Measurements from ENCODE around the gene CNFN. TPM values are rescaled to one million over a fixed set of nuclear protein-coding genes. Genes with fewer than 3 reads are reported as not detected.

CNFN gene
- total and polyA plus RNA-seq, 8 donors: 2.0 to 395 (median 5.1) TPM; not detected in 4

GRCh38 chr19:42351079-42351735, 38.9 kb downstream of the CNFN start:
- TF ChIP-seq CTCF (IDR thresholded peaks at IDR 0.05): no peak
- TF ChIP-seq POLR2A (IDR thresholded peaks at IDR 0.05): no peak
- TF ChIP-seq POLR2AphosphoS5 (IDR thresholded peaks at IDR 0.05): no peak
- no peak for TF ChIP-seq EP300 (IDR thresholded peaks at IDR 0.05)
- Histone ChIP-seq H3K27me3 (no peaks in the 10 kb centered on the region), H3K36me3 (peaks cover 7 to 90% (median 84%) of the 10 kb centered on the region in 4 donors), H3K4me3 (no peak overlapping the region), H3K4me1 (no peaks in the 10 kb centered on the region), H3K27ac (no peak overlapping the region), H3K9me3 (no peaks in the 10 kb centered on the region)
- 89 to 93% (median 92%) methylated on average over 4 to 21 of the region's 21 CpGs for WGBS, 5 donors
- no peak for DNase-seq
- intact Hi-C loops (cut with DNase I; ENCODE audit: low total_unique reads): no loop called here

GRCh38 chr19:42350417-42350816, 39.7 kb downstream of the CNFN start:
- H3K27ac ChIP-seq: no peak overlapping the region
- H3K4me1 ChIP-seq: no peaks in the 10 kb centered on the region
- intact Hi-C loops (cut with DNase I; ENCODE audit: low total_unique reads): no loop called here
- H3K4me3 ChIP-seq: no peak overlapping the region
- DNase-seq: no peak
- no peaks in the 10 kb centered on the region for H3K27me3 ChIP-seq
- H3K9me3 ChIP-seq: no peaks in the 10 kb centered on the region
- H3K36me3 ChIP-seq: peaks cover 3 to 90% (median 83%) of the 10 kb centered on the region in 4 donors
- WGBS, 5 donors: 84 to 96% (median 92%) methylated on average over 3 of the region's 3 CpGs
- TF ChIP-seq EP300 (IDR thresholded peaks at IDR 0.05): no peak
- TF ChIP-seq POLR2A (IDR thresholded peaks at IDR 0.05): no peak
- TF ChIP-seq CTCF (IDR thresholded peaks at IDR 0.05): no peak
- no peak for TF ChIP-seq POLR2AphosphoS5 (IDR thresholded peaks at IDR 0.05)

GRCh38 chr19:42349378-42350107, 40.6 kb downstream of the CNFN start:
- Histone ChIP-seq H3K27ac (no peak overlapping the region), H3K36me3 (peaks cover 4 to 90% (median 83%) of the 10 kb centered on the region in 4 donors), H3K27me3 (no peaks in the 10 kb centered on the region), H3K4me3 (no peak overlapping the region), H3K9me3 (no peaks in the 10 kb centered on the region), H3K4me1 (no peaks in the 10 kb centered on the region)
- 94 to 97% (median 95%) methylated on average over 8 to 14 of the region's 14 CpGs for WGBS, 5 donors
- DNase-seq: no peak
- intact Hi-C loops (cut with DNase I; ENCODE audit: low total_unique reads): no loop called here
- no peak for TF ChIP-seq POLR2A (IDR thresholded peaks at IDR 0.05)
- TF ChIP-seq EP300 (IDR thresholded peaks at IDR 0.05): no peak
- TF ChIP-seq POLR2AphosphoS5 (IDR thresholded peaks at IDR 0.05): no peak

GRCh38 chr19:42348211-42348610, 41.9 kb downstream of the CNFN start:
- H3K36me3 ChIP-seq: peaks cover 6 to 90% (median 81%) of the 10 kb centered on the region in 4 donors
- H3K27ac ChIP-seq: no peak overlapping the region
- intact Hi-C loops (cut with DNase I; ENCODE audit: low total_unique reads): no loop called here
- H3K4me3 ChIP-seq: no peak overlapping the region
- no peaks in the 10 kb centered on the region for H3K27me3 ChIP-seq
- no peak for DNase-seq
- no peaks in the 10 kb centered on the region for H3K9me3 ChIP-seq
- H3K4me1 ChIP-seq: no peaks in the 10 kb centered on the region
- TF ChIP-seq CTCF (IDR thresholded peaks at IDR 0.05) (no peak), EP300 (IDR thresholded peaks at IDR 0.05) (no peak), POLR2A (IDR thresholded peaks at IDR 0.05) (no peak), POLR2AphosphoS5 (IDR thresholded peaks at IDR 0.05) (no peak)
- 93 to 99% (median 97%) methylated on average over 6 to 14 of the region's 14 CpGs for WGBS, 5 donors

Data from stomach (tissue), 9 donors.